ENCODE data around the gene NAV2.

DNA sequence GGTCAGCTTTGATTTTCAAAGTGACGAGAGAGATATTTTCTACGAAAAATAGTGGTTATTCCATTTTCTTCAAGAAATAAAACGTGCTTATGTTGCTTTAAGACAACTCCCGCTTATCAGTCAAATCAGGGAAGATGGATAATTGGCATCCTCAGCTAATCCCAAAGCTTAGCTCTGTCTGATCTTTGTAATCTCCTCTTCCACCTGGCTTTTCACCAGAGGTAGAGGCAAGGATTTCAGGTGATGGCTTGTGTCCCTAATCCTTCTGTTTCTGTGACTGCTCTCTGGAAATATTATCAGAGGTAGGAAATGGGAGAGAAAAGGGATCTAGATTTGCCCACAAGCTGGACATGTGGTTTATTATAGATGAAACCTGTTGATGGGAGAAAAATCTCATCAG, 368.7 kb downstream of the NAV2 start:
- TF ChIP-seq CTCF (optimal IDR thresholded peaks at IDR 0.05 in 1 of 3, IDR thresholded peaks at IDR 0.05 in 1 of 3, conservative IDR thresholded peaks at IDR 0.05 in 1 of 3; ENCODE audit: extremely low read depth in 1 of 3, insufficient read depth in 2 of 3, low read length in 3 of 3), result no peak
- no peak for TF ChIP-seq EZH2 (IDR thresholded peaks at IDR 0.05; ENCODE audit: low read length)
